OCI-LY7 (cell line): ENCODE results near the gene RDH16.

Experiments used
- EZH2phosphoT487 ChIP-seq: fragments of 200-600 bp; sonication (generic); IDR thresholded peaks from 2 replicates; pipeline ENCODE4 v1.6.1; 2018; ENCODE audit warnings: low read depth, borderline replicate concordance, mild to moderate bottlenecking, mixed run types, antibody characterized with exemption, low read length, moderate library complexity, mixed read lengths
- TF ChIP-seq, protein P1 (sequence below): fragments of 200-600 bp; sonication (generic); conservative IDR thresholded peaks from 2 replicates; pipeline ENCODE4 v1.5.1; 2014; ENCODE audit warnings: mild to moderate bottlenecking, antibody characterized with exemption, low read length, moderate library complexity, mixed read lengths

- TF ChIP-seq, protein P1, sequence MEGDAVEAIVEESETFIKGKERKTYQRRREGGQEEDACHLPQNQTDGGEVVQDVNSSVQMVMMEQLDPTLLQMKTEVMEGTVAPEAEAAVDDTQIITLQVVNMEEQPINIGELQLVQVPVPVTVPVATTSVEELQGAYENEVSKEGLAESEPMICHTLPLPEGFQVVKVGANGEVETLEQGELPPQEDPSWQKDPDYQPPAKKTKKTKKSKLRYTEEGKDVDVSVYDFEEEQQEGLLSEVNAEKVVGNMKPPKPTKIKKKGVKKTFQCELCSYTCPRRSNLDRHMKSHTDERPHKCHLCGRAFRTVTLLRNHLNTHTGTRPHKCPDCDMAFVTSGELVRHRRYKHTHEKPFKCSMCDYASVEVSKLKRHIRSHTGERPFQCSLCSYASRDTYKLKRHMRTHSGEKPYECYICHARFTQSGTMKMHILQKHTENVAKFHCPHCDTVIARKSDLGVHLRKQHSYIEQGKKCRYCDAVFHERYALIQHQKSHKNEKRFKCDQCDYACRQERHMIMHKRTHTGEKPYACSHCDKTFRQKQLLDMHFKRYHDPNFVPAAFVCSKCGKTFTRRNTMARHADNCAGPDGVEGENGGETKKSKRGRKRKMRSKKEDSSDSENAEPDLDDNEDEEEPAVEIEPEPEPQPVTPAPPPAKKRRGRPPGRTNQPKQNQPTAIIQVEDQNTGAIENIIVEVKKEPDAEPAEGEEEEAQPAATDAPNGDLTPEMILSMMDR, result no peak
- TF ChIP-seq EZH2phosphoT487, result no peak
These were observed 22.2 kb upstream of the RDH16 start for GRCh38 chr12:56979628-56980027.
